ENCODE results near the gene SLC66A2. TPM values are rescaled to one million over a fixed set of nuclear protein-coding genes. Genes with fewer than 3 reads are reported as not detected.

The SLC66A2 gene
- total RNA-seq, 1 experiment from 2014 or later: 37.7 TPM

Other genes starting within 250 kb of the SLC66A2 start
- gene KCNG2, start 153.7 kb downstream of the SLC66A2 start, total RNA-seq (2014; rRNA removed; shearing (Covaris generic)): not detected in 2 replicates
- gene HSBP1L1, start 13.0 kb upstream of the SLC66A2 start, total RNA-seq (2014; rRNA removed; shearing (Covaris generic)): 18.1 and 45.0 TPM in 2 replicates
- 97.6 and 190 TPM in 2 replicates for gene TXNL4A, start 36.9 kb upstream of the SLC66A2 start, total RNA-seq (2014; rRNA removed; shearing (Covaris generic))
- gene RBFA, start 82.8 kb upstream of the SLC66A2 start, total RNA-seq (2014; rRNA removed; shearing (Covaris generic)): 45.5 and 58.7 TPM in 2 replicates
- 14.7 and 21.3 TPM in 2 replicates for gene ADNP2, start 157.6 kb upstream of the SLC66A2 start, total RNA-seq (2014; rRNA removed; shearing (Covaris generic))